Neutrophil (primary cell): Measurements from ENCODE around the gene HOGA1.

ENCODE experiments used
- H3K27ac ChIP-seq: fragments of 200-600 bp; sonication (generic); 2 replicates; pipeline ENCODE4 v1.5.1; 2016; ENCODE audit warnings: mild to moderate bottlenecking, moderate library complexity
- H3K27me3 ChIP-seq: fragments of 200-600 bp; sonication (generic); 2 replicates; pipeline ENCODE4 v1.6.0; 2016; ENCODE audit warnings: mild to moderate bottlenecking
- H3K36me3 ChIP-seq: fragments of 200-600 bp; sonication (generic); 2 replicates; pipeline ENCODE4 v1.5.1; 2017
- H3K4me1 ChIP-seq, 2 experiments: fragments of 200-600 bp in 1 of 2; sonication (generic) in 1 of 2; 1 replicate in 1 of 2; 2 replicates in 1 of 2; pipeline versions ENCODE4 v1.5.1 to v1.6.1; 2013 to 2016; ENCODE audit warnings: low read depth in 1 of 2, low read length in 1 of 2, mild to moderate bottlenecking in 1 of 2, moderate library complexity in 1 of 2; ENCODE audit not compliant: control insufficient read depth in 1 of 2, insufficient read depth in 1 of 2
- H3K4me3 ChIP-seq, 2 experiments: fragments of 200-600 bp in 1 of 2; sonication (generic) in 1 of 2; 1 replicate in 1 of 2; 2 replicates in 1 of 2; pipeline ENCODE4 v1.5.1; 2013 to 2016; ENCODE audit warnings: low read depth in 1 of 2, low read length in 1 of 2, mild to moderate bottlenecking in 1 of 2, moderate library complexity in 1 of 2
- H3K9me3 ChIP-seq: fragments of 200-600 bp; sonication (generic); 2 replicates; pipeline ENCODE4 v1.5.1; 2016
- CTCF ChIP-seq: fragments of 200-600 bp; sonication (generic); IDR thresholded peaks from 2 replicates; pipeline ENCODE4 v1.5.1; 2016; ENCODE audit warnings: antibody characterized with exemption

HOGA1 gene

GRCh38 chr10:97618285-97618684, 34.1 kb downstream of the HOGA1 start:
- no peak for TF ChIP-seq CTCF
- H3K36me3 ChIP-seq = no peaks in the 10 kb centered on the region
- no peak overlapping the region for H3K4me3 ChIP-seq
- H3K27ac ChIP-seq = no peak overlapping the region
- no peaks in the 10 kb centered on the region for H3K4me1 ChIP-seq
- H3K9me3 ChIP-seq = no peaks in the 10 kb centered on the region
- H3K27me3 ChIP-seq = no peaks in the 10 kb centered on the region

GRCh38 chr10:97618733-97619132, 34.5 kb downstream of the HOGA1 start:
- no peak overlapping the region for H3K27ac ChIP-seq
- H3K27me3 ChIP-seq = no peaks in the 10 kb centered on the region
- H3K9me3 ChIP-seq = no peaks in the 10 kb centered on the region
- TF ChIP-seq CTCF = no peak
- H3K4me1 ChIP-seq = no peaks in the 10 kb centered on the region
- H3K36me3 ChIP-seq = no peaks in the 10 kb centered on the region
- H3K4me3 ChIP-seq = no peak overlapping the region

- H3K27me3 ChIP-seq = no peaks in the 10 kb centered on the region
- TF ChIP-seq CTCF = no peak
Observed at GRCh38 chr10:97623277-97623676, 39.1 kb downstream of the HOGA1 start.

GRCh38 chr10:97627731-97628130, 43.5 kb downstream of the HOGA1 start:
- TF ChIP-seq CTCF = no peak
- Histone ChIP-seq H3K4me1 (peaks cover 1 to 2% of the 10 kb centered on the region in 2 experiments), H3K27ac (no peak overlapping the region), H3K9me3 (no peaks in the 10 kb centered on the region), H3K4me3 (no peak overlapping the region), H3K27me3 (peaks cover 7% of the 10 kb centered on the region), H3K36me3 (no peaks in the 10 kb centered on the region)

More at GRCh38 chr10:97623277-97623676, 39.1 kb downstream of the HOGA1 start:
- Histone ChIP-seq H3K4me3 (no peak overlapping the region), H3K36me3 (no peaks in the 10 kb centered on the region), H3K27ac (no peak overlapping the region), H3K9me3 (no peaks in the 10 kb centered on the region), H3K4me1 (no peaks in the 10 kb centered on the region)

GRCh38 chr10:97628228-97628627, 44.0 kb downstream of the HOGA1 start:
- no peak overlapping the region for H3K4me3 ChIP-seq
- H3K36me3 ChIP-seq = no peaks in the 10 kb centered on the region
- H3K27ac ChIP-seq = no peak overlapping the region
- peaks cover 6 to 7% of the 10 kb centered on the region in 2 experiments for H3K4me1 ChIP-seq
- peaks cover 12% of the 10 kb centered on the region for H3K27me3 ChIP-seq
- no peaks in the 10 kb centered on the region for H3K9me3 ChIP-seq
- TF ChIP-seq CTCF = no peak

- no peak for TF ChIP-seq CTCF
- Histone ChIP-seq H3K4me1 (peaks cover 12 to 13% of the 10 kb centered on the region in 2 experiments), H3K9me3 (no peaks in the 10 kb centered on the region), H3K27me3 (peaks cover 16% of the 10 kb centered on the region), H3K27ac (no peak overlapping the region), H3K36me3 (no peaks in the 10 kb centered on the region), H3K4me3 (no peak overlapping the region)
Observed at GRCh38 chr10:97629289-97629688, 45.1 kb downstream of the HOGA1 start.
